Colon (tissue), 2 donors: ENCODE data around the gene NFKBIE.
"Not testable (repeated sequence)": the region's sequence is repeated elsewhere in the genome, so short reads cannot be mapped to it uniquely, and the experiment has no call there.

Experiments
- FAIRE-seq: peaks from 2 replicates; lab custom pipeline; 2012; peaks lifted over from hg19 to GRCh38; lab: Jason Lieb, UNC
- donor health status: control.
- donor health status: control.

The NFKBIE gene

DNA sequence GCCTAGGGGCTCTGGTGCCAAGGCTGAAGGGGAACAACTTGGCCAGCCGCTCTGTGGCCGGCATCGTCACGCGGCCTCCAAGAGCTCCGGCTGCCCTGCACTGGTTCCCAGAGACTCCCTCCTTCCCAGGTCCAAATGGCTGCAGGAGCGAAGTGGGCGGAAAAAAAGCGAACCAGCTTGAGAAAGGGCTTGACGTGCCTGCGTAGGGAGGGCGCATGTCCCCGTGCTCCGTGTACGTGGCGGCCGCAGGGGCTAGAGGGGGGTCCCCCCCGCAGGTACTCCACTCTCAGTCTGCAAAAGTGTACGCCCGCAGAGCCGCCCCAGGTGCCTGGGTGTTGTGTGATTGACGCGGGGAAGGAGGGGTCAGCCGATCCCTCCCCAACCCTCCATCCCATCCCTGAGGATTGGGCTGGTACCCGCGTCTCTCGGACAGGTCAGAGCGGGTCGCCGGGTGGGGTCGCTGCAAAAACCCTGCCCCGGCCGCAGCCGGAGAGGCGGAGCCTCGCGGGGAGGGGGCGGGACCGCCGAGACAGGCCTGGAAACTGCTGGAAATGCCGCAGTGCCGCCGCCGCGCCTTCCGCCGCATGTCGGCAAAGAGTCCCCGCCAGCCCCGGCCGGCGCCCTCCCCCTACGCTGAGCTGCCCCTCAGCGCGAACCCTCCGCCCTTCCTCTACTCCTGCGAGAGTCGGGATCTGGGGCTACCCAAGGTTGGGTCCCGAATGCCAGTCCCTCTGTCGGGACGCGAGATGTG lies 19.3 kb downstream of the NFKBIE start:
- no peak for FAIRE-seq

DNA sequence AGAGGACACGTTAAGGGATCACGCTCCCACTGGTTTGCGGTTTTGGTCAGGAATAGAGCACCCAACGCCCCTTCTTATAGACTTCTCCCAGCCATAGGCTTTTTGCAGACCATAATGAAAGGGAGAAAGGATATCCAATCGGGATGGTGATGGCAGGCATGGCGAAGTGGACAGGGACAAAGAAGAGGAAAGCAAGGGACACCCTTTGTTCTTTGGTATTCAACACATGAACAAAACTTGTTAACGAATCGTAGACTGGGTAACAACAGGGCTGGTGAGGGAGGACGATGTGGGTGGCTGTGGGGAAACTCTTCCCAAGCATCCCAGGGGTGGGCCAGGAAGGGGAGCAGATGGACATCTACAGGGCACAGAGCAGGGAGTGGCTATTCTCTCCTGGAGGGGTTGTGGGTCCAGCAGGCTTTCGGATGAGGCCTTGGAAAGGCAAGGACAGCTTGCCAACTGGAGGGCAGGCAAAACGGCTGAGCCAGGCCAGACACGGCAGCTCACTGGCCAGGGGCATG lies 19.9 kb downstream of the NFKBIE start:
- FAIRE-seq = no peak

DNA sequence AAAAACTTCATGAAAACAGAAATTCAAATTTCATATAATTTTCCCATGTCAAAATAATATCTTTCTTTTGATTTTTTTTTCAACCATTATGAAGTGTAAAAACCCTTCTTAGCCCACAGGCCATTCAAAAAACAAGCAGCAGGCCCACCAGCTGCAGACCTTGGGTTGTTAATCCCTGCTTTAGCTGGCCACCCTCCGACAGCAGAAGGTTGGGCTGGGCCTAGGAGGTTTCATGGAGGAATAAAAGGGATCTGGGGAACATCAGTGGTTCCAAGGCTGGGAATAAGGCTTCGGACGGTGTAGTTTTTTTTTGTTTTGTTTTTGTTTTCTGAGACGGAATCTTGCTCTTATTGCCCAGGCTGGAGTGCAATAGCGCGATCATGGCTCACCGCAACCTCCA lies 22.0 kb downstream of the NFKBIE start:
- no peak for FAIRE-seq

DNA sequence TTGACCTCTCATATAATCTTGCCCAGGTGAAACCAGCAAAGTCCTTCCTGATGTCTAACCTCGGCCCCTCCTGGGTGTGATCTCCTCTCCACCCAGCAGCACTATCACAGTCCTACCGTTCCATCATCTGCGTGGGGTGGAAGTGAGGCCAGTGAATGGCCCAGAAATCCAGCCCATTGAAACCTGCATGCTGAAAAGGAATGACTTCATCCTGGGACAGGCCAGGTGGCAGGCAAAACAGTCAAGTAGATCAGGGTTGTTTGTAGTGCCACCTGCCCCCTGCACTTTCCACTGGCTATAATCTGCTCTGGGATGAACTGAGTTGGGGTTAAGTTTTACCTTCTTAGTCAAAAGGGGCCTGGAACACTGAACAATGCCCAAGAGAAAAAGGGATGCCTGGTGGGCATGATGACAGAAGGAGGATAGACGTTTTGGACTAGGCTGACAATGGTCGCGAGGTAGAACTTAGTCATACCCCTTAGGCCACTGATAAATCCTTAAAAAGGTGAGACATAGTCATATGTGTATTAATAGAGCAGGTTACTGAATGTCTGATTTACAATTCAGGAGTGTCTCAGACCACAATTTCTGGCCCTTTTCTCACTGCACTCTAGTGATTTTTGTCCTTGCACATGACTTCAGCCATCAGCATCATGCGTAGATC lies 26.5 kb downstream of the NFKBIE start:
- FAIRE-seq = no peak

DNA sequence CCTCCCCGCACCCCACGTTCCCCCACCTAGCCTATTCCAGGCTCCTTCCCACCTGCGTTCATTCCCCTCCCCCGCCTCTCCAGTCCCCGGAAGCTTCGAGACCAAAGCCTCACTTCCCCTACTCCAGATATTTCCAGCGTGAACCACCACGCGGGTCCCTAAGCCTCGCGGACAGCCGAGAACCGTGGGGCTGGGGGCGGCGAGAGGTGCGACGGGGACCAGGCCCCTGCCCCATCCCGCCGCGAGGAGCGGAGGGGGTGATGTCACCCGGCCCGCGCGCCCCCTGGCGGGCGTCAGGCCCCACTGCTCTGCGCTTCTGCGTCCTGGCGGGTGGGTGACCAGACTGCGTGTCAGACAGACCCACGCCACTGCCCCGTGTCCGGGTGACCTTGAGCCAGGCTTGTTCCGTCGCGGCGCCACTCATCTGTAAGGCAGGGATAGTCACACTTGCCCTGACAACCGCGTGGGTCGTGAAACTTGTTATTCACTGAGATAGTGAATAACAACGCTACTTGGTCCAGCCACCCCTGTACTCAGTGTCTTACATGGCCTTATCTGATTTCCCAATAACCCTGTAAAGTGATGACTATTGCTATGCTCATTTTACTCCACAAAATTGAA lies 27.4 kb downstream of the NFKBIE start:
- no peak for FAIRE-seq

DNA sequence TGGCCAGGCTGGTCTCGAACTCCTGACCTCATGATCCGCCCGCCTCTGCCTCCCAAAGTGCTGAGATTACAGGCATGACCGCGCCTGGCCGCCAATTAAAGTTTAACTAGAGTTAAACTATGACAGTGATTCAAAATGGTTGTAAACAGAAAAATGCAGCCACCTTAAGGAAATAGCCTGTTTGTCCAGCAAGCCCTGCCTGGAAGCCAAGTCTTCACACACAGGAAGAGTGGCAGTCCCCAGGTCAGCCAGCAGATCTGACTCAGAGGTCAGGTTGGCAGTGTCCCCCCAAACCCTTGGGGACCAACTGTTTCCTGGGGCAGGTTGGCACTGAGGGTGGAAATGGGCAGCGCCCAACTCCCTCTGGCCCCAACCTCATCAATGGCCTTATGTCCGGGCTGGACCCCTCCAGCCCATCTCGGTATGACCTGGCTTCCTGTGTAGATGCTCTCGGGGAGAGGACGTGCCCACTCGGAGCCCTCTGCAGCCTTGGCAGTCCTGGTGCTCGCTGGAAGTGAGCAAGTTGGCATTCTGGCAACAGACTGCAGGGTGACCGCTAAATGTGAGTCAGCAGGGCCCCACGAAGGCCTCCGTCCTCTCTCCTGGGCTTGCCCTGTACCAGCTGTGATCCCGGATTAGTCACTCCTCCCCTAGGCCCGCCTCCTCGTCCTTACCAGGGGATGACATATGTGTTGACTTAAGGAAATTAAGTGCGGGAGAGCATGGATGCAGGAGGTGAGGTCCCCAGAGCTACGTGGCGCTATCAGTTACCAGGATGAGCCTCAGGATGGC lies 28.1 kb downstream of the NFKBIE start:
- no peak for FAIRE-seq

DNA sequence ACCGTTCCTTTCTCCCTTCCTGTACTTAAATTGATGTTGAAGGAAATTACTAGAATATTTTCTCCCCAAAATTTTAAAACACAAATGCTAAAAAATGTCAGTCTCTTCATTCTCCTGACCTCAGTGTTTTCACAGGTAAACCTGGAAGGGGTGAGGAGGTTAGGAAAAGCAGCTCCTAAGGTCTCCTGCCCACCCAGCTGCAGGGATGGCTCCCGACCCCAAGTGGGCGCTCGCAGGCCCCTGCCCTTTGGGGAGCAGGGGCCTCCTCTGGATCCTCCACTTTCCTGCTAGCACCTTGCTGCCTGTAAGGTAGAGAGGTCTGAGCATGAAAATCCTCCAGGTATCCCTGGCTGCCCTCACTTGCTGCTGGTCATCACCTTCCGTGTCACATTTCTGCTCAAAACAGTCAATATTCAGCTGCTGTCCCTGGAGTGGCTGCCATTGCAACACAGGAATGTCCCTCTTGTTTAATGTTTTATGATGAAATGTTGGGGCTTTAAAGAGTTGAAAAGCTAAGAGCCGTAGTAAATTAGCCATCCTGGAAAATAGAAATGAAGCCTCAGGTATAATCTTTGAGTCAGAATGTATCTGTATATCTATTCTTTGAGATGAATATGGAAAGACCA lies 29.3 kb downstream of the NFKBIE start:
- FAIRE-seq = no peak

DNA sequence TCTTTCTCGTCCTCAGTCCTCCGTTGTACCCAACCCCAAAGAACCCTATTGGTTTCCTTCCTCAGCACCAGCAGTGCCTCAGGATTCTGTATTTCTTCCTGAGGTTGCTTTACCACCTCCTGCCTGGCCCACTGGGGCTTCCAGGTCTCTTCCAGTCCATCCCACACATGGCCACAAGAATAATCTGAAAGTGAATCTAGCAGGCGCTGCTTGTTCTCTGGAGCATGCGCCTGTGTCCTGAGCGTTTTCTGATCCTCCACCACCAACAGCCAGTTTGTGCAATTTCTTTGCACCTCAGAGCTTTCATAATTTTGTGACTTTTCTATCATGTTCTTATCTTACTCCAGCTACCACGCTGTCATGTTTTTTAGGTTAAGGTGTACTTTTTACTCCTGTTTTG lies 30.1 kb downstream of the NFKBIE start:
- no peak for FAIRE-seq

DNA sequence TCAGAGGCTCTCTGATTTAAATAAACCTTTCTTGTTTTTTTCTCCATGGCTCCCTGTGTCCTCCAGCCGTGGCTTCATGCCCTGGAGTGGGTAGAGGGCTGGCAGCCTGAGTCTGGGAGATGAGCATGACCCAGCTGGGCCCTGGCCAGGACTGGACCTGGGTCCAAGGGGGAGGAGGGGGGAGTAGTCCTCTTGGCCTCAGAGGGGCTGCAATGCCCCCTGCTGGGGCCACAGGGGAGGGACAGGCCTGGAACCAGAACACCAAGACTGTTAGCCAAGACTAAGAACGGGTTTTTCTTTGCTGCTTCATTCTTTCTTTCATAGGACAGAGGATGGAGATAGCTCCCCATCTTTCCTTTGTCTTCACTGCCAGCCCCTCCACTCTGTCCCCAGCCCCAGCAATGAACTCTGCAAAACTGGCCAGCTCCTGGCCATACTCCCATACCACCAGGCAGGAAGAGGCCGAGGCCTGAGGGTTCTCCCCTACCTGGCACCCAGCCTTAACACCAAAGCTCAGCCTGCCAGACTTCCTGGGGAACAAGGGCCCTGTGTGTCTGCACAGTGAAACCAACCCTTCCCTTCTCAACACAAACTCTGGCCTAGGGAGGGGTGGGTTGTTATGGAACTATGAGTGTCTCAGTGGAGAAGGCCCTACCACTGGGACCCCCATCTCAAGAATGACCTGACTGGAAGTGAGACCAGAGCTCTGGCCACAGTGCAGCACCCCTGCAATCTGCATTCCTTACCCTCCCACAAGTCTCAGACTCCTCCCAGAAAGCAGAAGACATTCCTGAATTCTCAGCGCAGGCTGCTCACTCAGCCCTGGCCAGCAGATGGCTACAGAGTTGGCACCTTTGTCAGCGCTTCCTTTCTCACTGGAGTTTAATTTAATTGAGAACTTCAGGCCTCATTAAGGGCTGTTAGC lies 31.0 kb downstream of the NFKBIE start:
- FAIRE-seq = no peak

DNA sequence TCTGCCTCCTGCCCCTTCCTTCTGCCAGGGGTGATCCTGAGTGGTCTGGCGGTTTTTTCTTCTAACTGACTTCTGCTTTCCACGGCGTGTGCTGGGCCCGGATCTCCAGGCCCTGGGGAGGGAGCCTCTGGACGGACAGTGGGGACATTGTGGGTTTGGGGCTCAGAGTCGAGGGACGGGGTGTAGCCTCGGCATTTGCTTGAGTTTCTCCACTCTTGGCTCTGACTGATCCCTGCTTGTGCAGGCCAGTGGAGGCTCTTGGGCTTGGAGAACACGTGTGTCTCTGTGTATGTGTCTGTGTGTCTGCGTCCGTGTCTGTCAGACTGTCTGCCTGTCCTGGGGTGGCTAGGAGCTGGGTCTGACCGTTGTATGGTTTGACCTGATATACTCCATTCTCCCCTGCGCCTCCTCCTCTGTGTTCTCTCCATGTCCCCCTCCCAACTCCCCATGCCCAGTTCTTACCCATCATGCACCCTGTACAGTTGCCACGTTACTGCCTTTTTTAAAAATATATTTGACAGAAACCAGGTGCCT lies 31.7 kb downstream of the NFKBIE start:
- FAIRE-seq = no peak

DNA sequence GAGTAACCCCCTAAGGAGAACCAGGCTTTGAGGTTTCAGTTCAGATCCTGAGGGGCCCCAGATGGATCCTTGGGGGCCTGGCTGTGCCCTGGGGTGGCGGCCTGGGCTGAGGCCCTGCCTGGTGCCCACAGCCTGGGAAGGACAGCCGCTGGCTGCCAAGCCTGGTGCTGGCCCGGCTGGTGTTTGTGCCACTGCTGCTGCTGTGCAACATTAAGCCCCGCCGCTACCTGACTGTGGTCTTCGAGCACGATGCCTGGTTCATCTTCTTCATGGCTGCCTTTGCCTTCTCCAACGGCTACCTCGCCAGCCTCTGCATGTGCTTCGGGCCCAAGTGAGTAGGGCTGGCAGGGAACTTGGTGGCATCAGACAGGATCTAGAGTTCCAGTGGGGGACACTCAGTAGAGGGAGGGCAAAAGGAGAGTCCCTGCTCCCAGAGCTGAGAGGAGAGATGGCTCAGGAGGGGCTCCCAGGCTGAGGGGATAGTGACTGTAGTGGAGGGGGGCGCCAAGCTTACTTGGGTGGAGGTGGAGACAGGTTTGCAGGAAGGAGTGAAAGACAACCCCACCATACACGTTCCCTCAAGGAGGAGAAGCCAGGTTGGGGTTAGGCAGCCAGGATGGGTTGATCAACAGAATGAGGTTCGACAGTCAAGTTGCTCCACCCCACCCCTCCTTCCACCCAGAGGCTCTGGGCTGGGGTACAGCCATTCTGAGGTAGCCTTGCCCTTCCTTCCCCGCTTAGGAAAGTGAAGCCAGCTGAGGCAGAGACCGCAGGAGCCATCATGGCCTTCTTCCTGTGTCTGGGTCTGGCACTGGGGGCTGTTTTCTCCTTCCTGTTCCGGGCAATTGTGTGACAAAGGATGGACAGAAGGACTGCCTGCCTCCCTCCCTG lies 32.4 kb downstream of the NFKBIE start:
- no peak for FAIRE-seq

DNA sequence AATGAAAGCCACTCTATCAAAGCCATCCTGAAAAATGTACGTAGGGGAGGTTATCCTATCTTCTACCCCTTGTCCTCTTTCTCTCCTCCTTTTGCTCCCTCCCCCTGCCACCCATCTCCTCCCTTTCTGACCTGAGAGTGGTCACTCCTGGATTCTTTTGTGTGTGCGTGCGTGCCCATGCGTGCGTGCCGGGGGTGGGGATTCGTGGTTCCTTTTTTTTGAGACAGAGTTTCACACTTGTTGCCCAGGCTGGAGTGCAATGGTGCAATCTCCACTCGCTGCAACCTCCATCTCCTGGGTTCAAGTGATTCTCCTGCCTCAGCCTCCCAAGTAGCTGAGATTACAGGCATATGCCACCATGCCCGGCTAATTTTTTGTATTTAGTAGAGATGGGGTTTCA lies 33.9 kb downstream of the NFKBIE start:
- not testable (repeated sequence) for FAIRE-seq

DNA sequence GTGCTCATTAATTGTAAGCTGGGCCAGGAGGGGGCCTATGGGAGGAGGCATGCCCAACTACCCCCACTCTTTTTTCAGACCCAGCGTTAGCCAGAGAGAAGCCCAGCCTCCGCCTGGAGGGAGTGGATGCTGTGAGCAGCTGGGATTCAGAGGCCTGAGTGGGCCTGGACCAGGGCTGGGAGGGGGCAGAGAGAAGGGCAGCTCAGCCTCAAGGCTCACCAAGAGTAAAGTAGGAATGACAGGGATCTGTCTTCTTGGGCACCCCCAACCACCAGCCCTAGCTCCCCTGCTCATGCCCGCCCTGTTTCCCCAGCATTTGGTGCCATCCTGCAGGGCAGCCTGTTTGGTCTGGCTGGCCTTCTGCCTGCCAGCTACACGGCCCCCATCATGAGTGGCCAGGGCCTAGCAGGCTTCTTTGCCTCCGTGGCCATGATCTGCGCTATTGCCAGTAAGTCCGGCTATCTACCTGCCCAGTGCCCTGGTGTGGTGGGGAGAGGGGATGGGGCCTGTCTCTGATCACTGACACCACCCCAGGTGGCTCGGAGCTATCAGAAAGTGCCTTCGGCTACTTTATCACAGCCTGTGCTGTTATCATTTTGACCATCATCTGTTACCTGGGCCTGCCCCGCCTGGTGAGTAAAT lies 35.2 kb downstream of the NFKBIE start:
- FAIRE-seq = no peak

DNA sequence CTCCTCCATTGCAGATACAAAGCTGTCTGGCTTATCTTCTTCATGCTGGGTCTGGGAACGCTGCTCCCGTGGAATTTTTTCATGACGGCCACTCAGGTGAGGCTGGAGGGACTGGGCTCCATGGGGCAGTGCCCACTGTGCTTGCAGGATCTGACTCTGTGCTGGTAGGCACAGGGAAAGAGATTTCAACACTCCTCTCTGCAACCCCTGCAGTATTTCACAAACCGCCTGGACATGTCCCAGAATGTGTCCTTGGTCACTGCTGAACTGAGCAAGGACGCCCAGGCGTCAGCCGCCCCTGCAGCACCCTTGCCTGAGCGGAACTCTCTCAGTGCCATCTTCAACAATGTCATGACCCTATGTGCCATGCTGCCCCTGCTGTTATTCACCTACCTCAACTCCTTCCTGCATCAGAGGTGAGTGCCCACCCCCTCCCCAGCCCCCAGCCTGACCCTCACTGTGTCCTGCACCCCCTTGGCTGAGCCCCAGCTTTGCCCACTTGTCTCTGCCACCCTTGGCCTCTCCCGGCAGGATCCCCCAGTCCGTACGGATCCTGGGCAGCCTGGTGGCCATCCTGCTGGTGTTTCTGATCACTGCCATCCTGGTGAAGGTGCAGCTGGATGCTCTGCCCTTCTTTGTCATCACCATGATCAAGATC lies 35.8 kb downstream of the NFKBIE start:
- no peak for FAIRE-seq

DNA sequence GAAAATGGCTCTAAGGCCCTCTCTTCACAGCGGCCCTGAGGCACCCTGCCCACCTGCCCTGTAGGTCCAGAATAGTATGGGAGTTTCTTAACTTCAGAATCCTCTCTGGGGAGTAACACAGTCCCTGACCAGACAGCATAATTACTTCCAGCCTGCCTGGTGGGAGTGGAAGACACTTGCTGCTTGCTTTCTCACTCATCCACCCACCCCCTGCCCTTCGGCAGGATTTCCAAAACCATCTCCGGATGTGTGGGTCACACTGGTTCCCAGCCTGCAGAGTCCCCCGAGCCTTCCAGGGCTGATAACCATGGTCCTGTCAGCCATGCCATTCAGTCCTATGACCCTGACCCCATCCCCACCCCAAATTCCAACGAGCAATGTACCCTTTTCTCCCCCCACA lies 36.5 kb downstream of the NFKBIE start:
- FAIRE-seq = no peak

DNA sequence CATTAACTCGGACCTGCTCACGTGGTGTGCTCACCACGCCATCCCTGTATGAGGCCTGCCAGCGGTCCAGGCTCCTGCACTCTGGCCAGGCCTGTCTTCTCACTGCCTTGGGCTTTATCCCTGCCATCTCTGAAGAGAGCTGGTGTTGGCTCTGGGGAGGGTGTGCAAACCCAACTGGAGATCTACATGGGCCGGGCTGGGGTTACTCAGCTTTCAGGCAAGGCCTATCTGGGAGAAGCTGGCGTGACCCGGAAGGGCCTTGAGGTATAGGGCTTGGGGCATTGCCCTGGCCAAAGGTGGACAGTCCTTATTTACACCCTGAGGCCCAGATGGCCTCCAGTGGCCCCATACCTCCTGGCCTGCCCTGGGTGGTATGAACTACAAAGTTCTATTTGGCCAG lies 36.9 kb downstream of the NFKBIE start:
- no peak for FAIRE-seq

DNA sequence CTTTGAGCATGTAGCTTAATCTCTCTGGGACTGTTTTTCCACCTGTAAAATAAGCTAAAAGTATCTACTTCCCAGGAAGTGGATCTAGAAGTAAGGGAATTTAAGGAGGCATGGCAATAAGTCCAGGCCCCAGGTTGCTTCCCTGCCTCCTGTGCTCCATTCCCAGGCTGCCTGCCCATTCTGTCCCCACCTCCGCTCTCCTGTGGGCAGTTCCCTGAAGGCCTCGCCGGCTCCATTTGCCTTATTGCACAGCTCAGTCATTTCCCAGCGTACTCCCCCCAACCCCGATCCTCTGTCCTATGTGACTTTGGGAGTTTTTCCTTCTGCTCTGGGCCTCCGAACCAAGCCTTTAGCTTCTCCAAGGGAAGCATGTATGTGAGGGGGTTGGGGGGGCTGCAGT lies 37.3 kb downstream of the NFKBIE start:
- FAIRE-seq = no peak

DNA sequence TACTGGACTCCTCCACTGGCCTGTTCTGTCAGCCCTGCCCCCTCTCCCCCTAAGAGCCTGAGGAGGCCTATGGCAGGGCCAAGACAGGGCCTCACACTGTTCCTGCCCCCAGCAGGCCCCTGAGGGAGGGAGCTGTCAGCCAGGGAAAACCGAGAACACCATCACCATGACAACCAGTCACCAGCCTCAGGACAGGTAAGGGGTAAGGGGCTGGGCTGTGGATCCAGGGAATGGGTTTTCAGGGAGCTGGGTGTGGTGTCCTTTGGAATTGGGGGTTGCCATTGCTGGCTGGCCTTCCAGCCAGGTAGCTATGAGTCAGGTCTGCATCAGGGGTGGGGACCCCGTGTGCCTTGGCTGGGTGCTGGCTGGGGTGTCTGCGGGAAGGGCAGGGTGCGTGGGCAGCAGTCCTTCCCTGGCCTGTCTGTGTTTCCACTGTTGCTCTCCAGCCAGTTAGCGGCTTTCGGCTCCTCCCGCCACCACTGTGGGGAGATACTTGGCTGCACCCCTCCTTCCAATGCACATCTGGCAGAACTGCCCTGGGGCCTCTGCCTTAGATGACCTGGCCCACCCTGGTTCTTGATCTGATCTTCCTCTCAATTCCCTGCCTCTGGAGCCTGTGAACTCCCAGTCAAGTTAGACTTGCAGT lies 38.1 kb downstream of the NFKBIE start:
- no peak for FAIRE-seq
